ENCODE results near the gene BPIFB2.

DNA sequence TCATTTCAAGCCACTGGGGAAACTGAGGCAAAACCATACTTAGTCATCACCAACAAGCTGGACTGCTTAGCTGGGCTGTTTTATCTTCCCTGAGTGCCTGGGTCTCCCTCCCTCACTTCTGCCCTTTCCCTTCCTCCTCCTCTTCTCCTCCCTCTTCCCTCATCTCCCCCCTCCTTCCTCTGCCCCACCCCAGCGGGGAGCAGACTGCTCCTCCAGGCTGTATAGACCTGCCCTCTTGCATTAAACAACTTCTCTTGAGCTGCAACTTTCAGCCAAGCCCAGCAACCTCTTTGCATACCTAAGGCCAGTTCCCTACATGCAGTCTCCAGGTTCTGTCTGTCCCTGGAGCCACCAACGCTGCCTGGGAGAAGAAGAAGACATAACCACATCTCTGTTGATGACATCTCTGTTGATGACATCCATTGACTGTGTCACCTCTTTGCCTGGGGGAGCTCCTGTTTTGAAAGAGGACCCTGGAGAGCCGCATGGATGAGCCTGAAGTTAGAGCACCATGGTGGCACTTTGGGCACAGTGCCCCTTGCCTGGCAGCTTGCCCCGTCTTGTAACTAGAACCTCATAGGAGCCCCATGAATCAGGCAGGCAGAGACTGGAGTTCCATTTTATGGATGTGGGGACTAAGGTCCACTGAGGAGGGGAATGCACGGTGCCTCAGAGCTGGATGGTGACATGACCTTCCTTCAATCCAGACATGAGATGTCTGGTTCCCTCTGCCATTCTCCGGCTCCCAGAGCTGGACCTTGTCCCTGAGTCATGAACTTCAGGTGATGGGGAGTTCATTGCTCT, 16.1 kb downstream of the BPIFB2 start:
- TF ChIP-seq, protein P1, sequence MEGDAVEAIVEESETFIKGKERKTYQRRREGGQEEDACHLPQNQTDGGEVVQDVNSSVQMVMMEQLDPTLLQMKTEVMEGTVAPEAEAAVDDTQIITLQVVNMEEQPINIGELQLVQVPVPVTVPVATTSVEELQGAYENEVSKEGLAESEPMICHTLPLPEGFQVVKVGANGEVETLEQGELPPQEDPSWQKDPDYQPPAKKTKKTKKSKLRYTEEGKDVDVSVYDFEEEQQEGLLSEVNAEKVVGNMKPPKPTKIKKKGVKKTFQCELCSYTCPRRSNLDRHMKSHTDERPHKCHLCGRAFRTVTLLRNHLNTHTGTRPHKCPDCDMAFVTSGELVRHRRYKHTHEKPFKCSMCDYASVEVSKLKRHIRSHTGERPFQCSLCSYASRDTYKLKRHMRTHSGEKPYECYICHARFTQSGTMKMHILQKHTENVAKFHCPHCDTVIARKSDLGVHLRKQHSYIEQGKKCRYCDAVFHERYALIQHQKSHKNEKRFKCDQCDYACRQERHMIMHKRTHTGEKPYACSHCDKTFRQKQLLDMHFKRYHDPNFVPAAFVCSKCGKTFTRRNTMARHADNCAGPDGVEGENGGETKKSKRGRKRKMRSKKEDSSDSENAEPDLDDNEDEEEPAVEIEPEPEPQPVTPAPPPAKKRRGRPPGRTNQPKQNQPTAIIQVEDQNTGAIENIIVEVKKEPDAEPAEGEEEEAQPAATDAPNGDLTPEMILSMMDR (conservative IDR thresholded peaks at IDR 0.05) = no peak
- no peak for TF ChIP-seq ZFX (IDR thresholded peaks at IDR 0.05)

Data from C4-2B (cell line).